Kidney epithelial cell (primary cell): ENCODE results near the gene CDH23. TPM values are rescaled to one million over a fixed set of nuclear protein-coding genes. Genes with fewer than 3 reads are reported as not detected.

Experiments
- DNase-seq: peaks from one replicate; pipeline ENCODE4 v3.0.0-alpha.2; 2010; ENCODE audit warnings: low read depth
- H3K27me3 ChIP-seq: 2 replicates; pipeline ENCODE4 v1.6.0; 2011; ENCODE audit warnings: low read length; ENCODE audit not compliant: control insufficient read depth, insufficient read depth
- H3K36me3 ChIP-seq: 2 replicates; pipeline ENCODE4 v1.5.1; 2011; ENCODE audit warnings: low read length; ENCODE audit not compliant: control insufficient read depth, insufficient read depth
- H3K4me3 ChIP-seq: 2 replicates; pipeline ENCODE4 v1.5.1; 2011; ENCODE audit warnings: low read depth, mild to moderate bottlenecking, control low read depth, low read length
- total RNA-seq: library from RNA; depleted of rRNA; stranded (reverse); fragments of >200 nt; gene quantifications from 2 replicates; pipeline ENCODE4 v1.2.3, GENCODE V29; 2015
- TF ChIP-seq, protein P1 (sequence below): IDR thresholded peaks from 2 replicates; pipeline ENCODE4 v1.5.1; 2011; ENCODE audit warnings: mild to moderate bottlenecking, moderate library complexity, low read length, control low read depth, inconsistent platforms; ENCODE audit not compliant: insufficient read depth, poor library complexity, severe bottlenecking

Gene CDH23
- total RNA-seq, 1 donor from 2014 or later, result 0.04 TPM

- H3K4me3 ChIP-seq, result no peak overlapping the region
- TF ChIP-seq, protein P1, sequence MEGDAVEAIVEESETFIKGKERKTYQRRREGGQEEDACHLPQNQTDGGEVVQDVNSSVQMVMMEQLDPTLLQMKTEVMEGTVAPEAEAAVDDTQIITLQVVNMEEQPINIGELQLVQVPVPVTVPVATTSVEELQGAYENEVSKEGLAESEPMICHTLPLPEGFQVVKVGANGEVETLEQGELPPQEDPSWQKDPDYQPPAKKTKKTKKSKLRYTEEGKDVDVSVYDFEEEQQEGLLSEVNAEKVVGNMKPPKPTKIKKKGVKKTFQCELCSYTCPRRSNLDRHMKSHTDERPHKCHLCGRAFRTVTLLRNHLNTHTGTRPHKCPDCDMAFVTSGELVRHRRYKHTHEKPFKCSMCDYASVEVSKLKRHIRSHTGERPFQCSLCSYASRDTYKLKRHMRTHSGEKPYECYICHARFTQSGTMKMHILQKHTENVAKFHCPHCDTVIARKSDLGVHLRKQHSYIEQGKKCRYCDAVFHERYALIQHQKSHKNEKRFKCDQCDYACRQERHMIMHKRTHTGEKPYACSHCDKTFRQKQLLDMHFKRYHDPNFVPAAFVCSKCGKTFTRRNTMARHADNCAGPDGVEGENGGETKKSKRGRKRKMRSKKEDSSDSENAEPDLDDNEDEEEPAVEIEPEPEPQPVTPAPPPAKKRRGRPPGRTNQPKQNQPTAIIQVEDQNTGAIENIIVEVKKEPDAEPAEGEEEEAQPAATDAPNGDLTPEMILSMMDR, result no peak
- DNase-seq, result no peak
- no peaks in the 10 kb centered on the region for H3K36me3 ChIP-seq
- peaks cover 18% of the 10 kb centered on the region for H3K27me3 ChIP-seq
Measured at GRCh38 chr10:71483135-71483534, 86.4 kb downstream of the CDH23 start.

DNA sequence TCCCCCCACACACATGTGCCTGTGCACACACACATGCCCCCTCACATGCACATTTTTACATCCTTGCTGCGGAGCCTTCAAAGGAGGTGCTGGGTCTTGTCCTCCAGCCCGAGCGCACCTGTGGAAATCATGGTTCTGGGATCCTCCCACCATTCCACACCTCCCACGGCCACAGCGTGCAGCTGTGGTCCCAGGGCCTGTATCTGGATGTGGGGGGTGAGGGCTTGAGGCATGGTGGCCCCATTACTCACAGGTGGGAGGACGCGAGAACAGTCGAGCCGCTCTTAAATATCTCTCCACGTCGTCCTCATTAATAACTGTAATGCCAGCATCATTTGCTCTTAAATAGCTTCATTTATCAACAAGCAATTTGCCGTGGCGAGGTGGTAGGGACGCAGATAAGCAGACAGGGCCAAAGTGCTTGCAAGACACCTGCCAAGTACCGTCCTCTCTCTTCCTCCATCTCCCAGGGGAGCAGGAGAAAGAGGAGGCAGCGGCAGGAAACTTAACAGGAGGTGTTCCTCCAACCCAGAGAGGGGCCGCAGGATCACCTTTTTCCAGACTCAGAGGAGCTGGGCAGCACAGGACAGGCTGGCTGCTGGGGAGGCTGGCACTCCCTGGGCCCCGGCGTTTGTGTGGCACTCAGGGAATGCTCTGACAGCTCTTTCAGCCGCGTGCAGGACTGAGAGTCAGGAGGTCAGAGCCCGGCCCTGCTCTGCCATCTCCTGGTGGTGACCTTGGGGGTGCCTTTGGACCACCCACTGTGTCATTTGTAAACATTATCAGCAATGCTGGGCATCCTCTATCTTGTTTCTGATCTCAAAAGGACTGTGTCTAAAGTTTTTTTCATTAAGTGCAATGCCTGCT, 87.4 kb downstream of the CDH23 start:
- DNase-seq, result no peak
- peaks cover 18% of the 10 kb centered on the region for H3K27me3 ChIP-seq
- no peaks in the 10 kb centered on the region for H3K36me3 ChIP-seq
- TF ChIP-seq, protein P1, result no peak
- no peak overlapping the region for H3K4me3 ChIP-seq

DNA sequence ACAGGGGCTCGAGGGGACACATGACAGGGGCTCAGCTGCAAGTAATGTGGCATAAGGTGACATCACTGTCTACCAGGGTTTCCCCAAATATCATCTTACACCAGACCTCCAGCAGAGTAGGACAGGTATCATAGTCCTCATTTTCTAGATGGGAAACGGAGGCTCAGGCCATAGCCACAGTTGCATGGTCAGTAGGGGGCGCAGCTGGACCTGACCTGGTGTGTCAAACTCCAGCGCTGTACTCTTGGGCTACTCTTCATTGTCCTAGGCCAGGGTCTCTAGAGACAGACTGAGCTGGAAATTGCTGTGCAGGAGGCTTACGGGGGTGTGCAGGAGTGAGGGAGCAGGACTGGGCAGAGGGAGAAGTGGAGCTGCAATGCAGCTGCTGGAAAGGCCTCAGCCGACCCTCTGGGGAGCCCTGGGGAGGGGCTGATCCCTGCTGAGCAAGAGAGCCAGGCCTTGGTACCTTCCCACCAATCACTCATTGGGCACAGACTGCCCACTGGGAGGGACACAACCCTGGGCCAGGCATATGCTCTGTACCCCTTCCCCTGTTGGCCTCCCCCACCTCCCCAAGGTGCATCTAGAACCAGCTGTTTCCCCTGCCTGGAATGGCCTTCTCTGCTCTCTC, 89.9 kb downstream of the CDH23 start:
- Histone ChIP-seq H3K4me3 (no peak overlapping the region), H3K36me3 (no peaks in the 10 kb centered on the region), H3K27me3 (peaks cover 18% of the 10 kb centered on the region)
- TF ChIP-seq, protein P1, result peak; percentile 49
- DNase-seq, result no peak

- TF ChIP-seq, protein P1, result no peak
- peaks cover 14% of the 10 kb centered on the region for H3K27me3 ChIP-seq
- no peak for DNase-seq
Measured at GRCh38 chr10:71487726-71488125, 91.0 kb downstream of the CDH23 start.

DNA sequence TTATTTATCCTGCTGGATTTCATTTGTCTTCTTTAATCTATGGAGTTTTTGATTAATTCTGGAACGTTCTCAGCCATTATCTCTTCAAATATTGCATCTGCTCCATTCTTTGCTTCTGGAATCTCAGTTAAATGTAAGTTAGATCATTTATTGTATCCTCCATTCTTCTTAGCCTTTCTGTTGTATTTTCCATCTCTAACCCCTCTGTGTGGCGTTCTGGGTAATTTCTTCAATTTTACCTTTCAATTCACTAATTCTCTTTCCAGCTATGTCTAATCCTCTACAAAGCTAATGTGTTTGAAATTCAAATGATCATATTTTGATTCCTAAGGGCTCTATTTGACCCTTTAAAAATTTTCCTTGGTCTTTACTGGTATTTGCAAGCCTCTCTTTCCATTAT, 92.4 kb downstream of the CDH23 start:
- H3K27me3 ChIP-seq, result peaks cover 12% of the 10 kb centered on the region
- TF ChIP-seq, protein P1, result no peak
- DNase-seq, result no peak
- no peak overlapping the region for H3K4me3 ChIP-seq
- H3K36me3 ChIP-seq, result no peaks in the 10 kb centered on the region

More at GRCh38 chr10:71487726-71488125, 91.0 kb downstream of the CDH23 start:
- Histone ChIP-seq H3K36me3 (no peaks in the 10 kb centered on the region), H3K4me3 (no peak overlapping the region)
